Frontal cortex (tissue), 4 donors: ENCODE data around the gene SMKR1. TPM values are rescaled to one million over a fixed set of nuclear protein-coding genes. Genes with fewer than 3 reads are reported as not detected.

Source experiments
- DNase-seq, 2 donors: peaks; one replicate each; pipeline ENCODE4 v3.0.0; 2012; ENCODE audit warnings: low spot score in 2 of 2
- FAIRE-seq: peaks from 2 replicates; lab custom pipeline; 2012; peaks lifted over from hg19 to GRCh38; lab: Jason Lieb, UNC
- small RNA-seq: library from RNA; depleted of rRNA; stranded (forward); fragments of <200 nt; gene quantifications from one replicate; pipeline ENCODE3, GENCODE V24; 2014
- total RNA-seq: library from RNA; depleted of rRNA; stranded (reverse); fragments of >200 nt; gene quantifications from one replicate; pipeline ENCODE4 v1.2.3, GENCODE V29; 2014
- donor health status: control.
- donor health status: control.
- donor health status: control.

The SMKR1 gene
- total RNA-seq, 1 donor from 2014 or later = 3.7 TPM

GRCh38 chr7:129557686-129558481 is 55.6 kb downstream of the SMKR1 start:
- DNase-seq (no peak), FAIRE-seq (no peak)

GRCh38 chr7:129559564-129559963 is 57.2 kb downstream of the SMKR1 start:
- FAIRE-seq (no peak), DNase-seq (no peak)

GRCh38 chr7:129560831-129561230 is 58.5 kb downstream of the SMKR1 start:
- no peak for DNase-seq
- FAIRE-seq = no peak

GRCh38 chr7:129561677-129562359 is 59.5 kb downstream of the SMKR1 start:
- DNase-seq (no peak), FAIRE-seq (no peak)

Small RNA genes within 50 kb of the gene (small RNA-seq; reads per million reads assigned to genes)
- not detected for gene RNU1-72P
- gene SNRPGP3 = not detected

Other genes with a start within 250 kb of the SMKR1 start
- 44.8 TPM for gene STRIP2, start 68.1 kb upstream of the SMKR1 start, total RNA-seq
- gene NRF1, start 109.2 kb downstream of the SMKR1 start, total RNA-seq = 19.2 TPM